Panc1 (cell line): ENCODE results near the gene VDR.

Source experiments
- POLR2AphosphoS5 ChIP-seq: IDR thresholded peaks from 2 replicates; pipeline ENCODE4 v1.6.1; 2012; ENCODE audit warnings: mild to moderate bottlenecking, low read depth, low read length, moderate library complexity
- TCF7L2 ChIP-seq: IDR thresholded peaks from 2 replicates; pipeline ENCODE4 v1.6.1; 2011; ENCODE audit warnings: mild to moderate bottlenecking, low read depth, low read length, inconsistent platforms
- TF ChIP-seq, protein P1 (sequence below): fragments of 450-650 bp; IDR thresholded peaks from 2 replicates; pipeline ENCODE4 v1.5.1; 2017; ENCODE audit warnings: mild to moderate bottlenecking
- TF ChIP-seq, protein P2 (sequence below), 2 experiments: IDR thresholded peaks; 2 replicates each; pipeline ENCODE4 v1.6.1; 2011 to 2012; ENCODE audit warnings: low read depth in 2 of 2, control low read depth in 1 of 2, low read length in 1 of 2, mild to moderate bottlenecking in 1 of 2, moderate library complexity in 1 of 2; ENCODE audit not compliant: insufficient read depth in 1 of 2

DNA sequence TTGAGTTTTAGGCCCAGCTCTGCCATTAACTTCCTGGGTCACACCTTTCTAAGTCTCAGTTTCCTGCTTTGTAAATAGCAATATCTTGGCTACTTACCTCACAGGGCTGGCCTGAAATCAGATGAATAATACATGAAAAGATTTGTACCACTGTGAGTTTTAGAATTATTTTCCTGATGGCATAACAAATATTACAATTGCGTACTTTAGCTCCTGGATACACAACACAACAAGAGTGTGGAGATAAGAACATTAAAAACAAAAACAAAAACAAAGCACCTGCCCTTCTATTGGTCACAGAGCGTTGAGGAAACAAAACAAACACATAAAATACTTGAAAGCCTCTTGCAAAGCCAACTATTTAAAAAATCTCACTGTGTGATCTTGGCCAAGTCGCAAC lies 80.2 kb downstream of the VDR start:
- TF ChIP-seq, protein P1, sequence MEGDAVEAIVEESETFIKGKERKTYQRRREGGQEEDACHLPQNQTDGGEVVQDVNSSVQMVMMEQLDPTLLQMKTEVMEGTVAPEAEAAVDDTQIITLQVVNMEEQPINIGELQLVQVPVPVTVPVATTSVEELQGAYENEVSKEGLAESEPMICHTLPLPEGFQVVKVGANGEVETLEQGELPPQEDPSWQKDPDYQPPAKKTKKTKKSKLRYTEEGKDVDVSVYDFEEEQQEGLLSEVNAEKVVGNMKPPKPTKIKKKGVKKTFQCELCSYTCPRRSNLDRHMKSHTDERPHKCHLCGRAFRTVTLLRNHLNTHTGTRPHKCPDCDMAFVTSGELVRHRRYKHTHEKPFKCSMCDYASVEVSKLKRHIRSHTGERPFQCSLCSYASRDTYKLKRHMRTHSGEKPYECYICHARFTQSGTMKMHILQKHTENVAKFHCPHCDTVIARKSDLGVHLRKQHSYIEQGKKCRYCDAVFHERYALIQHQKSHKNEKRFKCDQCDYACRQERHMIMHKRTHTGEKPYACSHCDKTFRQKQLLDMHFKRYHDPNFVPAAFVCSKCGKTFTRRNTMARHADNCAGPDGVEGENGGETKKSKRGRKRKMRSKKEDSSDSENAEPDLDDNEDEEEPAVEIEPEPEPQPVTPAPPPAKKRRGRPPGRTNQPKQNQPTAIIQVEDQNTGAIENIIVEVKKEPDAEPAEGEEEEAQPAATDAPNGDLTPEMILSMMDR, result no peak
- TF ChIP-seq, protein P2, sequence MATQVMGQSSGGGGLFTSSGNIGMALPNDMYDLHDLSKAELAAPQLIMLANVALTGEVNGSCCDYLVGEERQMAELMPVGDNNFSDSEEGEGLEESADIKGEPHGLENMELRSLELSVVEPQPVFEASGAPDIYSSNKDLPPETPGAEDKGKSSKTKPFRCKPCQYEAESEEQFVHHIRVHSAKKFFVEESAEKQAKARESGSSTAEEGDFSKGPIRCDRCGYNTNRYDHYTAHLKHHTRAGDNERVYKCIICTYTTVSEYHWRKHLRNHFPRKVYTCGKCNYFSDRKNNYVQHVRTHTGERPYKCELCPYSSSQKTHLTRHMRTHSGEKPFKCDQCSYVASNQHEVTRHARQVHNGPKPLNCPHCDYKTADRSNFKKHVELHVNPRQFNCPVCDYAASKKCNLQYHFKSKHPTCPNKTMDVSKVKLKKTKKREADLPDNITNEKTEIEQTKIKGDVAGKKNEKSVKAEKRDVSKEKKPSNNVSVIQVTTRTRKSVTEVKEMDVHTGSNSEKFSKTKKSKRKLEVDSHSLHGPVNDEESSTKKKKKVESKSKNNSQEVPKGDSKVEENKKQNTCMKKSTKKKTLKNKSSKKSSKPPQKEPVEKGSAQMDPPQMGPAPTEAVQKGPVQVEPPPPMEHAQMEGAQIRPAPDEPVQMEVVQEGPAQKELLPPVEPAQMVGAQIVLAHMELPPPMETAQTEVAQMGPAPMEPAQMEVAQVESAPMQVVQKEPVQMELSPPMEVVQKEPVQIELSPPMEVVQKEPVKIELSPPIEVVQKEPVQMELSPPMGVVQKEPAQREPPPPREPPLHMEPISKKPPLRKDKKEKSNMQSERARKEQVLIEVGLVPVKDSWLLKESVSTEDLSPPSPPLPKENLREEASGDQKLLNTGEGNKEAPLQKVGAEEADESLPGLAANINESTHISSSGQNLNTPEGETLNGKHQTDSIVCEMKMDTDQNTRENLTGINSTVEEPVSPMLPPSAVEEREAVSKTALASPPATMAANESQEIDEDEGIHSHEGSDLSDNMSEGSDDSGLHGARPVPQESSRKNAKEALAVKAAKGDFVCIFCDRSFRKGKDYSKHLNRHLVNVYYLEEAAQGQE (IDR thresholded peaks at IDR 0.05; ENCODE audit: insufficient read depth in 1 of 2, low read depth in 2 of 2, low read length in 1 of 2), result no peak
- no peak for TF ChIP-seq POLR2AphosphoS5
- no peak; the same call in 1 of the 2 replicates for TF ChIP-seq TCF7L2
